NT2/D1 (cell line): ENCODE data around the gene SNRPA.

Experiments used
- DNase-seq: peaks from one replicate; pipeline ENCODE4 v3.0.0-alpha.2; 2011; ENCODE audit warnings: low read depth, low spot score
- H3K27me3 ChIP-seq: 2 replicates; pipeline ENCODE4 v1.6.0; 2011; ENCODE audit warnings: mild to moderate bottlenecking; ENCODE audit not compliant: insufficient read length, insufficient read depth
- H3K36me3 ChIP-seq: 2 replicates; pipeline ENCODE4 v1.6.1; 2011; ENCODE audit warnings: mild to moderate bottlenecking, low read length, mixed read lengths; ENCODE audit not compliant: insufficient read depth, insufficient read length
- H3K4me1 ChIP-seq: 2 replicates; pipeline ENCODE4 v1.5.1; 2011; ENCODE audit not compliant: insufficient read depth, insufficient read length
- H3K4me3 ChIP-seq: 2 replicates; pipeline ENCODE4 v1.5.1; 2011; ENCODE audit warnings: low read depth; ENCODE audit not compliant: insufficient read length
- H3K9ac ChIP-seq: 2 replicates; pipeline ENCODE4 v1.6.0; 2011; ENCODE audit warnings: low read depth; ENCODE audit not compliant: insufficient read length
- H3K9me3 ChIP-seq: 2 replicates; pipeline ENCODE4 v1.5.1; 2011; ENCODE audit warnings: mild to moderate bottlenecking, low read length; ENCODE audit not compliant: insufficient read depth
- SUZ12 ChIP-seq: IDR thresholded peaks from 2 replicates; pipeline ENCODE4 v1.6.1; 2011; ENCODE audit not compliant: insufficient read length, insufficient read depth; ENCODE audit errors: extremely low read depth
- YY1 ChIP-seq: IDR thresholded peaks from 2 replicates; pipeline ENCODE4 v1.6.1; 2011; ENCODE audit not compliant: insufficient read length, insufficient read depth
- ZNF274 ChIP-seq: IDR thresholded peaks from 2 replicates; pipeline ENCODE4 v1.6.1; 2011; ENCODE audit warnings: mild to moderate bottlenecking, low read depth, low read length

SNRPA gene

GRCh38 chr19:40800997-40801377 lies 50.0 kb downstream of the SNRPA start:
- Histone ChIP-seq H3K36me3 (peaks cover 55% of the 10 kb centered on the region), H3K27me3 (no peaks in the 10 kb centered on the region), H3K9ac (peak overlapping the region; percentile 70), H3K4me1 (peaks cover 33% of the 10 kb centered on the region), H3K9me3 (no peaks in the 10 kb centered on the region), H3K4me3 (peak overlapping the region; percentile 71)
- no peak for DNase-seq
- TF ChIP-seq YY1, result no peak
- TF ChIP-seq SUZ12, result no peak
- TF ChIP-seq ZNF274, result no peak

- Histone ChIP-seq H3K9me3 (no peaks in the 10 kb centered on the region), H3K4me3 (peak overlapping the region; percentile 71), H3K27me3 (no peaks in the 10 kb centered on the region), H3K9ac (peak overlapping the region; percentile 70), H3K36me3 (peaks cover 55% of the 10 kb centered on the region), H3K4me1 (peaks cover 35% of the 10 kb centered on the region)
- TF ChIP-seq SUZ12 (no peak), YY1 (no peak), ZNF274 (no peak)
- DNase-seq, result no peak
Measured at GRCh38 chr19:40801426-40802299, 50.7 kb downstream of the SNRPA start.

GRCh38 chr19:40802300-40803169 lies 51.5 kb downstream of the SNRPA start:
- H3K27me3 ChIP-seq, result no peaks in the 10 kb centered on the region
- no peaks in the 10 kb centered on the region for H3K9me3 ChIP-seq
- peak overlapping the region; percentile 23 for H3K9ac ChIP-seq
- no peak for TF ChIP-seq ZNF274
- no peak for TF ChIP-seq SUZ12
- no peak for TF ChIP-seq YY1
- peak overlapping the region; percentile 8 for H3K4me3 ChIP-seq
- peaks cover 40% of the 10 kb centered on the region for H3K4me1 ChIP-seq
- peaks cover 61% of the 10 kb centered on the region for H3K36me3 ChIP-seq
- no peak for DNase-seq

GRCh38 chr19:40803170-40803856 lies 52.3 kb downstream of the SNRPA start:
- Histone ChIP-seq H3K4me3 (no peak overlapping the region), H3K4me1 (peaks cover 41% of the 10 kb centered on the region), H3K36me3 (peaks cover 68% of the 10 kb centered on the region), H3K27me3 (no peaks in the 10 kb centered on the region), H3K9me3 (no peaks in the 10 kb centered on the region), H3K9ac (peak overlapping the region; percentile 25)
- TF ChIP-seq SUZ12 (no peak), ZNF274 (no peak), YY1 (no peak)
- DNase-seq, result no peak

- Histone ChIP-seq H3K4me1 (peaks cover 41% of the 10 kb centered on the region), H3K9me3 (no peaks in the 10 kb centered on the region), H3K9ac (no peak overlapping the region), H3K4me3 (no peak overlapping the region), H3K27me3 (no peaks in the 10 kb centered on the region), H3K36me3 (peaks cover 77% of the 10 kb centered on the region)
- TF ChIP-seq YY1 (no peak), ZNF274 (no peak)
- DNase-seq, result no peak
Measured at GRCh38 chr19:40803857-40804782, 53.1 kb downstream of the SNRPA start.

GRCh38 chr19:40804783-40805242 lies 53.8 kb downstream of the SNRPA start:
- H3K4me1 ChIP-seq, result peaks cover 46% of the 10 kb centered on the region
- peaks cover 83% of the 10 kb centered on the region for H3K36me3 ChIP-seq
- no peak overlapping the region for H3K4me3 ChIP-seq
- no peak overlapping the region for H3K9ac ChIP-seq
- DNase-seq, result no peak
- H3K27me3 ChIP-seq, result no peaks in the 10 kb centered on the region
- no peaks in the 10 kb centered on the region for H3K9me3 ChIP-seq
- TF ChIP-seq SUZ12 (no peak), ZNF274 (no peak), YY1 (no peak)
